MM.1S (cell line): ENCODE data around the gene CERS5.

Source experiments
- DNase-seq: peaks from one replicate; pipeline ENCODE4 v3.0.0-alpha.2; 2015
- H2AFZ ChIP-seq: fragments of 300-600 bp; sonication (generic); 2 replicates; pipeline ENCODE4 v1.6.0; 2016; ENCODE audit warnings: antibody characterized with exemption, low read length
- H3F3A ChIP-seq: fragments of 300-600 bp; sonication (generic); 2 replicates; pipeline ENCODE4 v1.6.1; 2016; ENCODE audit warnings: mild to moderate bottlenecking, antibody characterized with exemption, low read length, moderate library complexity, mixed read lengths; ENCODE audit not compliant: insufficient read depth
- H3K27ac ChIP-seq: fragments of 300-600 bp; sonication (generic); 2 replicates; pipeline ENCODE4 v1.5.1; 2016; ENCODE audit warnings: mild to moderate bottlenecking, low read length
- H3K27me3 ChIP-seq: fragments of 300-600 bp; sonication (generic); replicated peaks from 2 replicates; pipeline ENCODE4 v1.6.0; 2016; ENCODE audit warnings: low read length; ENCODE audit not compliant: insufficient read depth
- H3K36me3 ChIP-seq: fragments of 300-600 bp; sonication (generic); replicated peaks from 2 replicates; pipeline ENCODE4 v1.6.1; 2016; ENCODE audit warnings: mild to moderate bottlenecking, low read length, mixed read lengths; ENCODE audit not compliant: insufficient read depth
- H3K4me1 ChIP-seq: fragments of 300-600 bp; sonication (generic); 2 replicates; pipeline ENCODE4 v1.6.1; 2016; ENCODE audit warnings: low read length, mixed read lengths
- H3K4me2 ChIP-seq: fragments of 300-600 bp; sonication (generic); 2 replicates; pipeline ENCODE4 v1.6.0; 2016; ENCODE audit warnings: low read depth, low read length
- H3K4me3 ChIP-seq: fragments of 300-600 bp; sonication (generic); 2 replicates; pipeline ENCODE4 v1.5.1; 2016; ENCODE audit warnings: low read length, mixed read lengths
- H3K79me2 ChIP-seq: fragments of 300-600 bp; sonication (generic); 2 replicates; pipeline ENCODE4 v1.6.1; 2016; ENCODE audit warnings: mixed run types, low read length, mixed read lengths
- H3K9ac ChIP-seq: fragments of 300-600 bp; sonication (generic); 2 replicates; pipeline ENCODE4 v1.6.1; 2016; ENCODE audit warnings: low read length, mixed read lengths
- H3K9me2 ChIP-seq: fragments of 300-600 bp; sonication (generic); replicated peaks from 2 replicates; pipeline ENCODE4 v1.6.1; 2016; ENCODE audit warnings: mild to moderate bottlenecking, low read length, mixed read lengths; ENCODE audit not compliant: insufficient read depth
- H3K9me3 ChIP-seq: fragments of 300-600 bp; sonication (generic); replicated peaks from 2 replicates; pipeline ENCODE4 v1.6.1; 2016; ENCODE audit warnings: mild to moderate bottlenecking, low read length, mixed read lengths; ENCODE audit not compliant: insufficient read depth
- H4K20me1 ChIP-seq: fragments of 300-600 bp; sonication (generic); 2 replicates; pipeline ENCODE4 v1.6.1; 2016; ENCODE audit warnings: mild to moderate bottlenecking, low read length, moderate library complexity, mixed read lengths; ENCODE audit not compliant: insufficient read depth
- EZH2 ChIP-seq: fragments of 300-600 bp; sonication (generic); optimal IDR thresholded peaks from 2 replicates; pipeline ENCODE3; 2017; ENCODE audit warnings: low read depth, mild to moderate bottlenecking, antibody characterized with exemption, low read length, mixed read lengths
- EZH2phosphoT487 ChIP-seq: fragments of 300-600 bp; sonication (generic); IDR thresholded peaks from 2 replicates; pipeline ENCODE4 v1.6.1; 2018; ENCODE audit warnings: antibody characterized with exemption, low read length
- TF ChIP-seq, protein P1 (sequence below): fragments of 300-600 bp; sonication (generic); IDR thresholded peaks from 2 replicates; pipeline ENCODE4 v1.5.1; 2016; ENCODE audit warnings: antibody characterized with exemption, low read length, mixed read lengths

Gene CERS5

DNA sequence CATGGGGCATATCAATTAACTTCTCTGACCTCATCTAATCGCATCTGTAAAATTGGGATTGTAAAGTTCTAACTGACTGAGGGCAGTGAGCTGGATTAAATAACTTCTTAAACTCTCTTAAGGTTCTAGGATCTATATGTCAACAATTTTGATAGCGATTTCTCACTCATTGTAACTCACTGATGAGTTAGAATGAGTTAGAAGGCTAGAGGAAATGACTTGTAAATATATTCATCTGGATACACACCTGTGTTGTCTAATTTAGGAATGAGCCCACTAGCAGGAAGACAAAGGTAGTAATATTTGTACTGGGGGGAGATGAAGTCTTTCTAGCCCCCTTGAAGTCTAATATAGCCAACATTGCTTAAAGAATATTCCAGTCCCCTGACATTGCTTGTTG lies 46.3 kb upstream of the CERS5 start:
- Histone ChIP-seq H2AFZ (no peak overlapping the region), H3K4me3 (no peak overlapping the region), H3K4me2 (no peak overlapping the region), H3K4me1 (0 out of 2 replicates have a peak, but pooled peaks cover 5% of the 10 kb centered on the region), H3K9me2 (no peaks in the 10 kb centered on the region), H3K36me3 (no peaks in the 10 kb centered on the region), H3K27me3 (no peaks in the 10 kb centered on the region), H3K9me3 (no peaks in the 10 kb centered on the region), H3K79me2 (no peaks in the 10 kb centered on the region), H3K27ac (no peak overlapping the region), H4K20me1 (no peaks in the 10 kb centered on the region), H3F3A (no peaks in the 10 kb centered on the region), H3K9ac (no peak overlapping the region)
- DNase-seq = no peak
- TF ChIP-seq, protein P1, sequence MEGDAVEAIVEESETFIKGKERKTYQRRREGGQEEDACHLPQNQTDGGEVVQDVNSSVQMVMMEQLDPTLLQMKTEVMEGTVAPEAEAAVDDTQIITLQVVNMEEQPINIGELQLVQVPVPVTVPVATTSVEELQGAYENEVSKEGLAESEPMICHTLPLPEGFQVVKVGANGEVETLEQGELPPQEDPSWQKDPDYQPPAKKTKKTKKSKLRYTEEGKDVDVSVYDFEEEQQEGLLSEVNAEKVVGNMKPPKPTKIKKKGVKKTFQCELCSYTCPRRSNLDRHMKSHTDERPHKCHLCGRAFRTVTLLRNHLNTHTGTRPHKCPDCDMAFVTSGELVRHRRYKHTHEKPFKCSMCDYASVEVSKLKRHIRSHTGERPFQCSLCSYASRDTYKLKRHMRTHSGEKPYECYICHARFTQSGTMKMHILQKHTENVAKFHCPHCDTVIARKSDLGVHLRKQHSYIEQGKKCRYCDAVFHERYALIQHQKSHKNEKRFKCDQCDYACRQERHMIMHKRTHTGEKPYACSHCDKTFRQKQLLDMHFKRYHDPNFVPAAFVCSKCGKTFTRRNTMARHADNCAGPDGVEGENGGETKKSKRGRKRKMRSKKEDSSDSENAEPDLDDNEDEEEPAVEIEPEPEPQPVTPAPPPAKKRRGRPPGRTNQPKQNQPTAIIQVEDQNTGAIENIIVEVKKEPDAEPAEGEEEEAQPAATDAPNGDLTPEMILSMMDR = no peak
- no peak for TF ChIP-seq EZH2phosphoT487
- TF ChIP-seq EZH2 = no peak

DNA sequence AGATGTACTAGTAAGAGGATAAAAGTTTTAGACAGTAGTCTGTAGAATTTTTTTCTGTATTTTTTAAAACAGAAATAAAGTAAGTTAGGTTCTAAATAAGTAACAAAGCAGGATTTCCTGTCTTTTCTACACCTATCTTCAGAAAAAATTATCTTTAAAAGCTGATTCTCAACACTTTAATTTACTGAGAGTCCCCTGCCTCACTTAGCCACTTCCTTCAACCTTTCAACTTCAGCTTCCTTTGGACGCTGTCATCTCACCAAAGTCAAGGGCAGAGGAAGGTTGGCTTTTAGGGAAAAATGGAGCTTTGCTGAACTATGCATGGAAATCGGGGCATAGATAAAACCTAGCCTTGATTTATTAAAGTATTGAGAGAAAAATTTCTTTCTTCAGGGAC lies 44.9 kb upstream of the CERS5 start:
- Histone ChIP-seq H3K9me2 (no peaks in the 10 kb centered on the region), H3K4me3 (no peak overlapping the region), H3K9me3 (no peaks in the 10 kb centered on the region), H3K27ac (no peak overlapping the region), H3K27me3 (no peaks in the 10 kb centered on the region), H3F3A (no peaks in the 10 kb centered on the region), H3K4me2 (no peak overlapping the region), H3K79me2 (no peaks in the 10 kb centered on the region), H3K9ac (no peak overlapping the region), H3K4me1 (0 out of 2 replicates have a peak, but pooled peaks cover 5% of the 10 kb centered on the region), H3K36me3 (no peaks in the 10 kb centered on the region), H2AFZ (no peak overlapping the region), H4K20me1 (no peaks in the 10 kb centered on the region)
- DNase-seq = no peak
- TF ChIP-seq, protein P1 = no peak
- TF ChIP-seq EZH2 = no peak
- TF ChIP-seq EZH2phosphoT487 = no peak

DNA sequence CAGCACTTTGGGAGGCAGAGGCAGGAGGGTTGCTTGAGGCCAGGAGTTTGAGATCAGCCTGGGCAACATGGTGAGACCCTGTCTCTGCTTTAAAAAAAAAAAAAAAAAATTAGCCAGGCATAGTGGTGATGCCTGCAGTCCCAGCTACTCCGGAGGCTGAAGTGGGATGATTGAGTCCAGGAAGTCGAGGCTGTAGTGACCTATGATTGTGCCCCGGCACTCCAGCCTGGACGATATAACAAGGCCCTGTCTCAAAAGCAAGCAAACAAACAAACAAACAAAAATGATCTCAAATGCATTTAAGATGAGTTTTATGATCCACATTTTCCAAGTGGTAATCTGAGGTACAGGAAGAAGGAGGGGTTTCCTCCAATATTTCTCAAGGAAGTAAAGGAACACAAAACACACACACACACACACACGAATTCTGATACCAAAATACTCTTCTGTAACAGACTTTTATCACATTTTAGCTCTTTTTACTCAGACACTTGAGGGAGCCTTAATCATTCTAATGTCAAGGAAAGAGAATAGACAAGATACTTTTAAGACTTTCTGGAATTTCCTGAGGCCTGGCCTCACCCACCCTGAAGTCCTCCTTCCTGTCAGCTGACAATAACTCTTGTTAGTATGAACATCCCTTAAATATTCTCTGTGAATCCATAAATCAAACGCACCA lies 44.4 kb upstream of the CERS5 start:
- H3K9me2 ChIP-seq = no peaks in the 10 kb centered on the region
- no peak overlapping the region for H3K9ac ChIP-seq
- TF ChIP-seq EZH2 (no peak), EZH2phosphoT487 (no peak)
- TF ChIP-seq, protein P1 = no peak
- no peaks in the 10 kb centered on the region for H3F3A ChIP-seq
- H3K4me2 ChIP-seq = no peak overlapping the region
- no peak for DNase-seq
- 0 out of 2 replicates have a peak, but pooled peaks cover 5% of the 10 kb centered on the region for H3K4me1 ChIP-seq
- H3K9me3 ChIP-seq = no peaks in the 10 kb centered on the region
- no peaks in the 10 kb centered on the region for H4K20me1 ChIP-seq
- H3K4me3 ChIP-seq = no peak overlapping the region
- H3K27ac ChIP-seq = no peak overlapping the region
- H2AFZ ChIP-seq = no peak overlapping the region
- H3K36me3 ChIP-seq = no peaks in the 10 kb centered on the region
- H3K27me3 ChIP-seq = no peaks in the 10 kb centered on the region
- no peaks in the 10 kb centered on the region for H3K79me2 ChIP-seq
